GM12878 (cell line): ENCODE results near the gene PCSK2. TPM values are rescaled to one million over a fixed set of nuclear protein-coding genes. Genes with fewer than 3 reads are reported as not detected.

Source experiments
- ATAC-seq: fragments of 200-7000 bp; cut with Tn5 transposase; 3 replicates; pipeline ENCODE4 v1.9.1; 2020; ENCODE audit warnings: mild to moderate bottlenecking, moderate library complexity
- BruUV-seq: library from RNA; stranded (reverse); fragments of 400-500 nt; replicated peaks from 2 replicates; lab custom pipeline; 2021; lab: Mats Ljungman, UMichigan
- CTCF ChIA-PET: fragments of 300-600 bp; sonication (Branson Sonifier 250); formaldehyde crosslinking; extraction: SDS; loops from one replicate; lab custom pipeline; 2021; ENCODE audit warnings: inconsistent platforms; lab: Yijun Ruan, JAX
- POLR2A ChIA-PET: fragments of 350-600 bp; formaldehyde crosslinking; extraction: SDS; loops from one replicate; lab custom pipeline; 2021; ENCODE audit warnings: inconsistent platforms; lab: Charles Lee
- RAD21 ChIA-PET: fragments of 300-600 bp; sonication (Branson Sonifier 250); formaldehyde crosslinking; loops from one replicate; lab custom pipeline; 2023; ENCODE audit warnings: antibody characterized with exemption; ENCODE audit not compliant: unreplicated experiment; lab: Charles Lee
- SMC1A ChIA-PET: fragments of 300-600 bp; sonication (Branson Sonifier 250); formaldehyde crosslinking; loops from one replicate; lab custom pipeline; 2023; ENCODE audit not compliant: unreplicated experiment, uncharacterized antibody; lab: Charles Lee
- DNase-seq: peaks from one replicate; pipeline ENCODE4 v3.0.0-alpha.2; 2011; ENCODE audit warnings: low read depth, low spot score
- FAIRE-seq: peaks from 3 replicates; lab custom pipeline; 2011; peaks lifted over from hg19 to GRCh38; lab: Jason Lieb, UNC
- H2AFZ ChIP-seq: 2 replicates; pipeline ENCODE4 v1.6.0; 2011; ENCODE audit warnings: low read depth, low read length, control low read depth; ENCODE audit not compliant: control insufficient read depth
- H3K27ac ChIP-seq: 2 replicates; pipeline ENCODE4 v1.5.1; 2011; ENCODE audit warnings: control low read depth; ENCODE audit not compliant: control insufficient read depth, insufficient read depth
- H3K27me3 ChIP-seq, 2 experiments: replicated peaks in 1 of 2; 2 replicates each; pipeline versions ENCODE4 v1.6.0 to v1.6.1; 2011; ENCODE audit warnings: low read length in 1 of 2; ENCODE audit not compliant: control insufficient read depth in 2 of 2, insufficient read depth in 2 of 2
- H3K36me3 ChIP-seq, 2 experiments: 2 replicates each; pipeline ENCODE4 v1.5.1; 2011; ENCODE audit warnings: low read length in 1 of 2; ENCODE audit not compliant: control insufficient read depth in 2 of 2, insufficient read depth in 2 of 2
- H3K4me1 ChIP-seq: 2 replicates; pipeline ENCODE4 v1.6.1; 2011; ENCODE audit warnings: mild to moderate bottlenecking, low read length, moderate library complexity, mixed read lengths; ENCODE audit not compliant: control insufficient read depth, insufficient read depth
- H3K4me2 ChIP-seq: 2 replicates; pipeline ENCODE4 v1.6.0; 2011; ENCODE audit warnings: control low read depth; ENCODE audit not compliant: control insufficient read depth, insufficient read depth
- H3K4me3 ChIP-seq: fragments of 200-600 bp; sonication (generic); 2 replicates; pipeline ENCODE4 v1.5.1; 2016
- H3K79me2 ChIP-seq: 2 replicates; pipeline ENCODE4 v1.6.0; 2011; ENCODE audit warnings: low read length; ENCODE audit not compliant: control insufficient read depth, insufficient read depth
- H3K9ac ChIP-seq: 2 replicates; pipeline ENCODE4 v1.8.0; 2011; ENCODE audit warnings: low read length, control low read depth, mixed read lengths; ENCODE audit not compliant: control insufficient read depth, insufficient read depth
- H3K9me3 ChIP-seq: replicated peaks from 3 replicates; pipeline ENCODE4 v1.5.1; 2011; ENCODE audit warnings: mild to moderate bottlenecking, low read length; ENCODE audit not compliant: control insufficient read depth, insufficient read depth
- H4K20me1 ChIP-seq: 2 replicates; pipeline ENCODE4 v1.6.0; 2011; ENCODE audit not compliant: control insufficient read depth, insufficient read depth
- ATF3 ChIP-seq: IDR thresholded peaks from 2 replicates; pipeline ENCODE4 v1.6.1; 2011; ENCODE audit warnings: low read depth, mild to moderate bottlenecking, low read length, moderate library complexity, borderline replicate concordance; ENCODE audit errors: extremely low read depth
- ATF7 ChIP-seq: fragments of 450-650 bp; IDR thresholded peaks from 2 replicates; pipeline ENCODE4 v1.6.1; 2016; ENCODE audit warnings: low read depth, mild to moderate bottlenecking
- EED ChIP-seq: sonication (generic); IDR thresholded peaks from 2 replicates; pipeline ENCODE4 v1.6.1; 2016; ENCODE audit warnings: antibody characterized with exemption, low read depth
- GABPA ChIP-seq: IDR thresholded peaks from 2 replicates; pipeline ENCODE4 v1.6.1; 2014; ENCODE audit warnings: antibody characterized with exemption, low read depth, mild to moderate bottlenecking, inconsistent platforms
- HDGF ChIP-seq: fragments of 450-650 bp; IDR thresholded peaks from 2 replicates; pipeline ENCODE4 v1.6.1; 2016; ENCODE audit warnings: antibody characterized with exemption
- JUND ChIP-seq: IDR thresholded peaks from 2 replicates; pipeline ENCODE4 v1.6.1; 2012; ENCODE audit warnings: low read depth, mild to moderate bottlenecking, low read length, improper control_type of control experiment, moderate library complexity
- NR2C1 ChIP-seq: fragments of 450-650 bp; IDR thresholded peaks from 2 replicates; pipeline ENCODE4 v1.6.1; 2017; ENCODE audit warnings: antibody characterized with exemption, mild to moderate bottlenecking, moderate library complexity
- NRF1 ChIP-seq: conservative IDR thresholded peaks from 2 replicates; pipeline ENCODE4 v1.6.1; 2011; ENCODE audit warnings: mild to moderate bottlenecking, low read depth, low read length, improper control_type of control experiment
- PRDM15 ChIP-seq: fragments of 450-650 bp; formaldehyde crosslinking; IDR thresholded peaks from 2 replicates; pipeline ENCODE4 v1.4.0; 2020; ENCODE audit warnings: mild to moderate bottlenecking, moderate library complexity
- RAD51 ChIP-seq: fragments of 450-650 bp; IDR thresholded peaks from 2 replicates; pipeline ENCODE4 v1.6.1; 2016; ENCODE audit warnings: moderate library complexity, mild to moderate bottlenecking, inconsistent platforms
- SP1 ChIP-seq: IDR thresholded peaks from one replicate; pipeline ENCODE4 v1.6.1; 2011; ENCODE audit warnings: low read depth, low read length
- SRF ChIP-seq, 2 experiments: IDR thresholded peaks; 2 replicates each; pipeline ENCODE4 v1.6.1; 2011; ENCODE audit warnings: low read depth in 2 of 2, low read length in 2 of 2, mild to moderate bottlenecking in 1 of 2, moderate library complexity in 1 of 2
- SUZ12 ChIP-seq: fragments of 200-600 bp; sonication (generic); IDR thresholded peaks from one replicate; pipeline ENCODE4 v1.6.1; 2018; ENCODE audit warnings: antibody characterized with exemption, mild to moderate bottlenecking; ENCODE audit not compliant: unreplicated experiment
- TAF1 ChIP-seq: IDR thresholded peaks from 2 replicates; pipeline ENCODE4 v1.6.1; 2011; ENCODE audit warnings: mild to moderate bottlenecking, low read depth, low read length, borderline replicate concordance
- TBL1XR1 ChIP-seq: IDR thresholded peaks from 2 replicates; pipeline ENCODE4 v1.6.1; 2012; ENCODE audit warnings: low read depth, low read length, improper control_type of control experiment
- WRNIP1 ChIP-seq: IDR thresholded peaks from 2 replicates; pipeline ENCODE4 v1.6.1; 2011; ENCODE audit warnings: low read depth, low read length, improper control_type of control experiment, borderline replicate concordance
- WGBS: methylation state at CpG from one replicate; pipeline ENCODE4 v1.1.6; 2016; ENCODE audit warnings: low lambda C conversion rate; ENCODE audit not compliant: insufficient replicate concordance, insufficient coverage; ENCODE audit errors: missing lambda C conversion rate; 5-methylcytosine and 5-hydroxymethylcytosine counted together
- in situ Hi-C: fragments of 300-500 bp; cut with MboI; formaldehyde crosslinking; loops from 9 replicates; pipeline ENCODE4 v1.14.3; 2018; ENCODE audit warnings: mixed read lengths
- intact Hi-C: fragments of 100-400 bp; cut with micrococcal nuclease; formaldehyde crosslinking; loops from one replicate; pipeline ENCODE4 v1.14.2; 2022; ENCODE audit not compliant: unreplicated experiment
- polyA plus RNA-seq, 11 experiments: library from polyadenylated mRNA; depleted of rRNA in 4 of 11; unstranded in 6 of 11; stranded (reverse) in 5 of 11; fragments of >200 nt; fragmentation: Nextera tagmentation in 4 of 11; fragmentation: Illumina TruSeq in 1 of 11; extraction: Ambion mirVana in 4 of 11; extraction: Trizol in 1 of 11; gene quantifications; 1 replicate in 1 of 11; 2 replicates in 10 of 11; pipeline versions ENCODE4 v1.2.1 to v1.2.3, GENCODE V29; 2011 to 2016; ENCODE audit warnings: inconsistent platforms in 2 of 11, missing spikeins in 2 of 11, low read depth in 1 of 11
- total RNA-seq, 4 experiments: library from RNA; depleted of rRNA in 3 of 4; stranded (reverse); fragments of >200 nt in 3 of 4; fragmentation: Illumina TruSeq in 1 of 4; extraction: Trizol in 1 of 4; gene quantifications; 2 replicates each; pipeline versions ENCODE4 v1.2.1 to v1.2.3, GENCODE V29; 2013 to 2021
- TF ChIP-seq, protein P1 (sequence below): fragments of 450-650 bp; formaldehyde crosslinking; IDR thresholded peaks from 2 replicates; pipeline ENCODE4 v1.5.0; 2022; ENCODE audit warnings: mild to moderate bottlenecking, missing genetic modification characterization
- TF ChIP-seq, protein P2 (sequence below): IDR thresholded peaks from 2 replicates; pipeline ENCODE4 v1.6.1; 2011; ENCODE audit warnings: mild to moderate bottlenecking, low read depth, low read length, moderate library complexity; ENCODE audit not compliant: insufficient replicate concordance

PCSK2 gene
- total and polyA plus RNA-seq, 10 of the 15 experiments (the other 5 are each of a cell fraction or from before 2014, with no cell fraction given): not detected

DNA sequence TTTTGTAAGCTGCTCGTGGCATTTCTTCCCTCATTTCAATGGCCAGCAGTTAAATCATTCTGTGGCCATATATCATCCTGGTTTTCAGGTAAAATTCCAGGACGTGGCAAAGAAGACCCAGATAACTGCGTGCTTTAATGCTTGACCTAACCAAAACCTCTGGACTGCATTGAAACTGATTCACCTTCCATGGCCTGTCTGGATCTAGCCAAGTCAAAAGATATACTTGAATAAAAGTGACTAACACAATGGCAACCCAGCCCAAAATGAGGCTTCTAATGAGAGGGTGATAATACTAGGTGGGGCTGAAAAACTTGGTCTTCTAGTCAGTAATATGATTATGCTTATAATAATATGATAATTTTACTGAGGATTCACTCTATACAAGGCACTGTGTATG, 16.5 kb upstream of the PCSK2 start:
- SMC1A ChIA-PET: no interaction called here
- POLR2A ChIA-PET: no interaction called here
- Histone ChIP-seq H4K20me1 (no peaks in the 10 kb centered on the region), H3K9me3 (no peaks in the 10 kb centered on the region), H3K4me3 (no peak overlapping the region), H2AFZ (no peak overlapping the region), H3K4me2 (no peak overlapping the region), H3K27ac (no peak overlapping the region), H3K4me1 (no peaks in the 10 kb centered on the region), H3K36me3 (no peaks in the 10 kb centered on the region), H3K27me3 (no peaks in the 10 kb centered on the region), H3K9ac (no peak overlapping the region), H3K79me2 (no peaks in the 10 kb centered on the region)
- no peak for FAIRE-seq
- in situ Hi-C loops: no loop called here
- no TSS peak for BruUV-seq
- intact Hi-C loops: no loop called here
- RAD21 ChIA-PET: no interaction called here
- WGBS: 2% methylated on average over 3 of the region's 3 CpGs
- no peak for ATAC-seq
- CTCF ChIA-PET: no interaction called here
- DNase-seq: no peak
- TF ChIP-seq EED (no peak), SP1 (no peak), TBL1XR1 (no peak), NRF1 (no peak), HDGF (no peak), RAD51 (no peak), NR2C1 (no peak), WRNIP1 (no peak), PRDM15 (CRISPR knock-in tag) (no peak), GABPA (no peak), ATF7 (no peak), SRF (IDR thresholded peaks at IDR 0.05; ENCODE audit: low read depth in 2 of 2, low read length in 2 of 2) (no peak), ATF3 (no peak), SUZ12 (no peak), JUND (no peak), TAF1 (no peak)
- TF ChIP-seq, protein P1, sequence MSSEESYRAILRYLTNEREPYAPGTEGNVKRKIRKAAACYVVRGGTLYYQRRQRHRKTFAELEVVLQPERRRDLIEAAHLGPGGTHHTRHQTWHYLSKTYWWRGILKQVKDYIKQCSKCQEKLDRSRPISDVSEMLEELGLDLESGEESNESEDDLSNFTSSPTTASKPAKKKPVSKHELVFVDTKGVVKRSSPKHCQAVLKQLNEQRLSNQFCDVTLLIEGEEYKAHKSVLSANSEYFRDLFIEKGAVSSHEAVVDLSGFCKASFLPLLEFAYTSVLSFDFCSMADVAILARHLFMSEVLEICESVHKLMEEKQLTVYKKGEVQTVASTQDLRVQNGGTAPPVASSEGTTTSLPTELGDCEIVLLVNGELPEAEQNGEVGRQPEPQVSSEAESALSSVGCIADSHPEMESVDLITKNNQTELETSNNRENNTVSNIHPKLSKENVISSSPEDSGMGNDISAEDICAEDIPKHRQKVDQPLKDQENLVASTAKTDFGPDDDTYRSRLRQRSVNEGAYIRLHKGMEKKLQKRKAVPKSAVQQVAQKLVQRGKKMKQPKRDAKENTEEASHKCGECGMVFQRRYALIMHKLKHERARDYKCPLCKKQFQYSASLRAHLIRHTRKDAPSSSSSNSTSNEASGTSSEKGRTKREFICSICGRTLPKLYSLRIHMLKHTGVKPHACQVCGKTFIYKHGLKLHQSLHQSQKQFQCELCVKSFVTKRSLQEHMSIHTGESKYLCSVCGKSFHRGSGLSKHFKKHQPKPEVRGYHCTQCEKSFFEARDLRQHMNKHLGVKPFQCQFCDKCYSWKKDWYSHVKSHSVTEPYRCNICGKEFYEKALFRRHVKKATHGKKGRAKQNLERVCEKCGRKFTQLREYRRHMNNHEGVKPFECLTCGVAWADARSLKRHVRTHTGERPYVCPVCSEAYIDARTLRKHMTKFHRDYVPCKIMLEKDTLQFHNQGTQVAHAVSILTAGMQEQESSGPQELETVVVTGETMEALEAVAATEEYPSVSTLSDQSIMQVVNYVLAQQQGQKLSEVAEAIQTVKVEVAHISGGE (CRISPR knock-in tag): no peak
- TF ChIP-seq, protein P2, sequence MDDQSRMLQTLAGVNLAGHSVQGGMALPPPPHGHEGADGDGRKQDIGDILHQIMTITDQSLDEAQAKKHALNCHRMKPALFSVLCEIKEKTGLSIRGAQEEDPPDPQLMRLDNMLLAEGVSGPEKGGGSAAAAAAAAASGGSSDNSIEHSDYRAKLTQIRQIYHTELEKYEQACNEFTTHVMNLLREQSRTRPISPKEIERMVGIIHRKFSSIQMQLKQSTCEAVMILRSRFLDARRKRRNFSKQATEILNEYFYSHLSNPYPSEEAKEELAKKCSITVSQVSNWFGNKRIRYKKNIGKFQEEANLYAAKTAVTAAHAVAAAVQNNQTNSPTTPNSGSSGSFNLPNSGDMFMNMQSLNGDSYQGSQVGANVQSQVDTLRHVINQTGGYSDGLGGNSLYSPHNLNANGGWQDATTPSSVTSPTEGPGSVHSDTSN: no peak
